Gastrocnemius medialis (tissue), 4 donors: ENCODE measurements around the gene CFAP157. TPM values are rescaled to one million over a fixed set of nuclear protein-coding genes. Genes with fewer than 3 reads are reported as not detected.

ENCODE experiments used
- ATAC-seq, 2 donors: fragments of 150-250 bp; one replicate each; pipeline ENCODE4 v1.9.1; 2016
- DNase-seq, 2 donors: peaks; one replicate each; pipeline ENCODE4 v3.0.0-alpha.2; 2019
- H3K27ac ChIP-seq, 4 donors: fragments of 200-600 bp; sonication (generic); 1 replicate in 1 of 4; 2 replicates in 3 of 4; pipeline ENCODE4 v1.5.1; 2016 to 2018; ENCODE audit warnings: mild to moderate bottlenecking in 2 of 4, moderate library complexity in 1 of 4
- H3K27me3 ChIP-seq, 3 donors: fragments of 200-600 bp; sonication (generic) in 2 of 3; 1 replicate in 1 of 3; 2 replicates in 2 of 3; pipeline versions ENCODE4 v1.5.1 to v1.6.0; 2016 to 2019; ENCODE audit warnings: mild to moderate bottlenecking in 1 of 3, moderate library complexity in 1 of 3
- H3K36me3 ChIP-seq, 2 donors: fragments of 200-600 bp; sonication (generic) in 1 of 2; one replicate each; pipeline ENCODE4 v1.5.1; 2017 to 2018
- H3K4me1 ChIP-seq, 2 donors: fragments of 200-600 bp; sonication (generic) in 1 of 2; one replicate each; pipeline ENCODE4 v1.5.1; 2016 to 2017; ENCODE audit warnings: mild to moderate bottlenecking in 2 of 2
- H3K4me3 ChIP-seq, 4 donors: fragments of 200-600 bp; sonication (generic) in 3 of 4; 1 replicate in 1 of 4; 2 replicates in 3 of 4; pipeline ENCODE4 v1.5.1; 2016 to 2019; ENCODE audit warnings: mild to moderate bottlenecking in 2 of 4
- H3K9me3 ChIP-seq, 3 donors: fragments of 200-600 bp; sonication (generic) in 2 of 3; 1 replicate in 1 of 3; 2 replicates in 2 of 3; pipeline ENCODE4 v1.5.1; 2016 to 2019
- CTCF ChIP-seq, 5 experiments: fragments of 450-650 bp in 3 of 5; fragments of 200-600 bp in 2 of 5; sonication (generic) in 2 of 5; IDR thresholded peaks in 4 of 5; conservative IDR thresholded peaks in 1 of 5; 1 replicate in 4 of 5; 2 replicates in 1 of 5; pipeline ENCODE4 v1.5.1; 2016 to 2019; ENCODE audit warnings: antibody characterized with exemption in 5 of 5, mild to moderate bottlenecking in 3 of 5, moderate library complexity in 3 of 5
- POLR2A ChIP-seq, 2 donors: fragments of 450-650 bp; IDR thresholded peaks; one replicate each; pipeline ENCODE4 v1.6.1; 2017; ENCODE audit warnings: antibody characterized with exemption in 2 of 2, mild to moderate bottlenecking in 2 of 2, moderate library complexity in 2 of 2
- in situ Hi-C, 4 donors: fragments of 200-750 bp; cut with MboI; loops; one replicate each; pipeline versions ENCODE4 v1.15.0 to v1.8.0; 2017; ENCODE audit warnings: low sequenced_read_pairs in 4 of 4
- intact Hi-C: fragments of 100-400 bp; cut with DNase I; formaldehyde crosslinking; loops from one replicate; pipeline ENCODE4 v1.15.1; 2023; ENCODE audit warnings: low total_unique reads
- total RNA-seq, 4 donors: library from RNA; depleted of rRNA; stranded (reverse); fragments of >200 nt; gene quantifications; one replicate each; pipeline versions ENCODE4 v1.1.0 to v1.2.3, GENCODE V29; 2016

CFAP157 gene
- total RNA-seq, 4 donors from 2014 or later = not detected

GRCh38 chr9:127693143-127693542, 13.6 kb upstream of the CFAP157 start:
- no peak for TF ChIP-seq CTCF (IDR thresholded peaks at IDR 0.05 in 4 of 5, conservative IDR thresholded peaks at IDR 0.05 in 1 of 5)
- Histone ChIP-seq H3K27me3 (no peaks in the 10 kb centered on the region), H3K4me3 (no peak overlapping the region), H3K4me1 (no peaks in the 10 kb centered on the region), H3K9me3 (no peaks in the 10 kb centered on the region), H3K27ac (no peak overlapping the region), H3K36me3 (no peaks in the 10 kb centered on the region)
- in situ Hi-C loops = no loop called here
- intact Hi-C loops = no loop called here
- DNase-seq (no peak), ATAC-seq (no peak)

- Histone ChIP-seq H3K27ac (no peak overlapping the region), H3K27me3 (no peaks in the 10 kb centered on the region), H3K4me3 (no peak overlapping the region), H3K9me3 (no peaks in the 10 kb centered on the region), H3K4me1 (peaks cover 0 to under 1% of the 10 kb centered on the region in 2 donors), H3K36me3 (no peaks in the 10 kb centered on the region)
- TF ChIP-seq POLR2A (IDR thresholded peaks at IDR 0.05) = no peak
- TF ChIP-seq CTCF (IDR thresholded peaks at IDR 0.05 in 4 of 5, conservative IDR thresholded peaks at IDR 0.05 in 1 of 5) = no peak
- intact Hi-C loops (no loop called here), in situ Hi-C loops (no loop called here)
- no peak for DNase-seq
- no peak for ATAC-seq
Measured at GRCh38 chr9:127693697-127694096, 13.1 kb upstream of the CFAP157 start.

DNA sequence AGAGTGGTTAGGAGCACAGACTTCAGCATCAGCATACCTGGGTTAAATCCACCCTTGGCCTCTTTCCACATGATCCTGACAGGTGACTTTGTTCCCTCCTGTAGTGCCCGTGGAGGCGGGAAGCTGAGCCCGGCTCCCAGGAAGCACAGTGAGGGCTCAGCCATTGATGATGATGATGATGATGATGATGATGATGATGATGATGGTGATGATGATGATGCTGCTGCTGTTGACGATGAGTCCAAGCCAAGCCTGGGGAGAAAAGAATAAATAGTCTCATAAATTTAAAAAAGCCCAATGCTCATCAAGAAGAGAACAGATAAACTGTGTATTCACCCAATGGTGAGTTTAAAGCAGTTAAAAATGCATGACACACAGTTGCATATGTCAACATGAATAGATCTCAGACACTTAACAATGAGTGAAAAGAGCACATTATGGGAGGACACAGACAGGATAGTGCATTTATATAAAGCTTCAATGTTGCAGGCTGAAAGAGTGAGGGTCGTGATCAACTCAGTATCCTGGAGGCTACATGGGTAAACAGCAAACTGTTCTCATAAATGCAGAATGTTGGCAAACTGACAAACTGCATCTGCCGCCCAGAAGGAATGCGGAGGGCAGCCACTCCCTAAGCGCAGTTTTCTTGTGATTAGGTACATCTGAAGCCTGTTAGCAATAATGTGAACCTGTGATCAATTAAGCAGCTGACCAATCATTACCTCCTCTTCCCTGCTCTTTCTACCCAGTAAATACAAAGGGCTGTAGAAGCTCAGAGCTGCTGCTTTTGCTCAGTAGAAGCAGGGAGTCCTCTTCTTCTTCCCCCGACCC, 11.7 kb upstream of the CFAP157 start:
- in situ Hi-C loops = no loop called here

DNA sequence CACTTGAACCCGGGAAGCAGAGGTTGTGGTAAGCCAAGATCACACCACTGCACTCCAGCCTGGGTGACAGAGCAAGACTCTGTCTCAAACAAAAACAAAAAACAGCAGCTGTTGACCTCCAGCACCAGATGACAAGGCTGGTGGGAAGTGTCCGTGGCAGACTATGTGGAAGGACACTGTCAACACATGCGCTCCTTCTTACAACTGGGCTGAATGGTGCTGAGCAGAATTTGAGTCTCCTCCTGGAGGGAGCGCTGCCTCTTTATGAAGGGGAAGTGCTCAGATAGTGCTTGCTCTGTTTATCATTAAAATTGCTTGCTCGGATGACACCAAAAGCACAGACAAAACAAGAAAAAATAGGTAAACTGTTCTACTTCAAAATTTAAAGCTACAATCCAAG, 9.2 kb upstream of the CFAP157 start:
- Histone ChIP-seq H3K9me3 (no peaks in the 10 kb centered on the region), H3K4me3 (no peak overlapping the region), H3K36me3 (no peaks in the 10 kb centered on the region), H3K27ac (peak overlapping the region; percentile 85 to 96 (median 91)), H3K4me1 (peaks cover 13 to 20% of the 10 kb centered on the region in 2 donors), H3K27me3 (no peaks in the 10 kb centered on the region)
- intact Hi-C loops (no loop called here), in situ Hi-C loops (no loop called here)
- TF ChIP-seq POLR2A (IDR thresholded peaks at IDR 0.05) = no peak
- no peak for TF ChIP-seq CTCF (IDR thresholded peaks at IDR 0.05 in 4 of 5, conservative IDR thresholded peaks at IDR 0.05 in 1 of 5)
- ATAC-seq (no peak), DNase-seq (no peak)

More for the DNA sequence above, 11.7 kb upstream of the CFAP157 start:
- no peak for ATAC-seq
- Histone ChIP-seq H3K4me3 (no peak overlapping the region), H3K9me3 (no peaks in the 10 kb centered on the region), H3K27me3 (no peaks in the 10 kb centered on the region), H3K36me3 (no peaks in the 10 kb centered on the region), H3K4me1 (peaks cover 5 to 11% of the 10 kb centered on the region in 2 donors), H3K27ac (no peak overlapping the region)
- intact Hi-C loops = no loop called here
- DNase-seq = no peak
- TF ChIP-seq POLR2A (IDR thresholded peaks at IDR 0.05) (no peak), CTCF (IDR thresholded peaks at IDR 0.05 in 4 of 5, conservative IDR thresholded peaks at IDR 0.05 in 1 of 5) (no peak)
